GM19035 (cell line): ENCODE measurements around the gene VRK3.

Experiments
- ATAC-seq: cut with Tn5 transposase; IDR thresholded peaks from one replicate; pipeline ENCODE4 v1.9.1; 2021; ENCODE audit not compliant: unreplicated experiment

Gene VRK3

GRCh38 chr19:50030937-50031336, 5.8 kb upstream of the VRK3 start:
- ATAC-seq = no peak

- no peak for ATAC-seq
Measured at GRCh38 chr19:50030225-50030624, 5.1 kb upstream of the VRK3 start.

- no peak for ATAC-seq
Measured at GRCh38 chr19:50026550-50026906, 1.4 kb upstream of the VRK3 start.

GRCh38 chr19:50025794-50026549, 800 bp upstream of the VRK3 start, which contains the start of gene ZNF473:
ZNF473 (plus strand) TSS chr19:50026005; CDS start chr19:50031083, 5,078 bp downstream.
- ATAC-seq = peak; percentile 65

- ATAC-seq = no peak
Measured at GRCh38 chr19:50024719-50025021, 502 bp downstream of the VRK3 start.

- ATAC-seq = no peak
Measured at GRCh38 chr19:50022823-50023222, 2.3 kb downstream of the VRK3 start.

- no peak for ATAC-seq
Measured at GRCh38 chr19:50020481-50020880, 4.7 kb downstream of the VRK3 start.

GRCh38 chr19:50016225-50016807, 8.9 kb downstream of the VRK3 start:
- ATAC-seq = no peak

- ATAC-seq = no peak
Measured at GRCh38 chr19:50008532-50008931, 16.6 kb downstream of the VRK3 start.

GRCh38 chr19:50007947-50008346, 17.2 kb downstream of the VRK3 start:
- ATAC-seq = no peak

GRCh38 chr19:50007170-50007569, 18.0 kb downstream of the VRK3 start:
- no peak for ATAC-seq

GRCh38 chr19:50005428-50005827, 19.7 kb downstream of the VRK3 start:
- ATAC-seq = no peak

GRCh38 chr19:50003810-50004419, 21.3 kb downstream of the VRK3 start:
- no peak for ATAC-seq

GRCh38 chr19:50003254-50003788, 21.9 kb downstream of the VRK3 start:
- no peak for ATAC-seq

GRCh38 chr19:50002386-50002960, 22.7 kb downstream of the VRK3 start:
- no peak for ATAC-seq

GRCh38 chr19:50001775-50002174, 23.4 kb downstream of the VRK3 start:
- no peak for ATAC-seq

GRCh38 chr19:50000841-50001557, 24.2 kb downstream of the VRK3 start:
- no peak for ATAC-seq

GRCh38 chr19:50000038-50000840, 24.9 kb downstream of the VRK3 start:
- ATAC-seq = no peak

- ATAC-seq = no peak
Measured at GRCh38 chr19:49999371-50000010, 25.7 kb downstream of the VRK3 start.

GRCh38 chr19:49997709-49998108, 27.5 kb downstream of the VRK3 start:
- no peak for ATAC-seq
